Skin of body (tissue), 3 donors: ENCODE data around the gene OR5K2. TPM values are rescaled to one million over a fixed set of nuclear protein-coding genes. Genes with fewer than 3 reads are reported as not detected.

ENCODE experiments used
- DNase-seq: peaks from one replicate; lab custom pipeline; 2025; lab: John Stamatoyannopoulos, UW
- small RNA-seq: library from RNA; depleted of rRNA; stranded (forward); fragments of <200 nt; gene quantifications from one replicate; pipeline ENCODE3, GENCODE V24; 2014; ENCODE audit warnings: low replicate concordance
- total RNA-seq: library from RNA; depleted of rRNA; stranded (reverse); fragments of >200 nt; gene quantifications from one replicate; pipeline ENCODE4 v1.2.3, GENCODE V29; 2014

OR5K2 gene
- total RNA-seq, 1 donor from 2014 or later = not detected

- DNase-seq = peak; percentile 96
Observed at GRCh38 chr3:98522544-98523281, 25.2 kb downstream of the OR5K2 start, which contains the start of gene CLDND1. TSS of gene CLDND1 (minus strand) at chr3:98522902. CDS start at chr3:98521424, 1,478 bp downstream.

- DNase-seq = no peak
Observed at GRCh38 chr3:98525494-98525893, 28.0 kb downstream of the OR5K2 start.

GRCh38 chr3:98528474-98529346, 31.2 kb downstream of the OR5K2 start:
- no peak for DNase-seq

DNA sequence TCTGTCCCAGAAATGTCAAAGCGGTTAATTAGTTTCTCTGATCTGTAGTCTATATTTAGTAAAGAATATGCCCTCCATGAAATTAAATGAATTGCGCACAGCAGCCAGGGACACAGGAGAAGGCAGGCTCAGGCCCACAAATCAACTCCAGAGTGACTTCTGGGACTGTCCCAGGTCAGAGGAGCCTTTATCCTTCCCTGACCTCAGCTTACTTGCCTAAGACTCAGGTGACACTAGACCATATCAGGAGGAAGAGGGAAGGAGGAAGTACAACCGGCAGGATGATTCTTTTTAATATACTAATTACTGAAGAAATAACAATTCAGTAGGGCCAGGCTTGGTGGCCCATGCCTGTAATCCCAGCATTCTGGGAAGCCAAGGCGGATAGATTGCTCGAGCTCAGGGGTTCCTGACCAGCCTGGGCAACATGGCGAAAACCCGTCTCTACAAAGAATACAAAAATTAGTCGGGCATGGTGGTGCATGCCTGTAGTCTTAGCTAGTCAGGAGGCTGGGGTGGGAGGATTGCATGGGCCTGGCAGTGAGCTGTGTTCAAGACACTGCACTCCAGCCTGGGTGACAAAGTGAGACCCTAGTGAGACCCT, 32.5 kb downstream of the OR5K2 start:
- no peak for DNase-seq

- DNase-seq = no peak
Observed at GRCh38 chr3:98530676-98531075, 33.2 kb downstream of the OR5K2 start.

DNA sequence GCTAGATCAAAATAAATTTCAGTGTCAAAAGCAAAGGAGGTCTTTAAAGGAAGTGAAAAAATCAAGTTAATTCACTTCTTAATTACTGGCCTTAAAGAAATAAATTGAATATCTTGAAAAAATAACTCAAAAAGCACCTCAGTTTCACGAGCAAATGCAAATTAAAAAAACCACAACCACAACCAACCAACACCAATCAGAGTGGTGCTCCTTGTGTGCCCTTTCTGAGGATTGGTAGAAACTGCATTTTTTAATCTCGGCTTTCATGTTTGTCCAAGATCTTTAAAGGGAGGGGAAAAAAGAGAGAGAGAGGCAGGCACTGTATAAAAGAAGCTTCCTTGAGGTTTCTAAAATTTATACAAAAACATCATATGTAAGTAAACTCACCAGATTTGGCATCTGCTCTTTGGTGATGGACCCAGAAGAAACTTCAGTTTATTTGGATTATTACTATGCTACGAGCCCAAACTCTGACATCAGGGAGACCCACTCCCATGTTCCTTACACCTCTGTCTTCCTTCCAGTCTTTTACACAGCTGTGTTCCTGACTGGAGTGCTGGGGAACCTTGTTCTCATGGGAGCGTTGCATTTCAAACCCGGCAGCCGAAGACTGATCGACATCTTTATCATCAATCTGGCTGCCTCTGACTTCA, 34.3 kb downstream of the OR5K2 start, which contains the start of gene GPR15:
Gene GPR15, plus strand, starts transcription at position 357 of the 653 bp plus-strand sequence. Its CDS starts 56 bp downstream, at position 413.
- DNase-seq = no peak

- DNase-seq = no peak
Observed at GRCh38 chr3:98532275-98532637, 34.8 kb downstream of the OR5K2 start.

GRCh38 chr3:98532709-98533571, 35.5 kb downstream of the OR5K2 start:
- no peak for DNase-seq

- DNase-seq = no peak
Observed at GRCh38 chr3:98534168-98534567, 36.7 kb downstream of the OR5K2 start.

GRCh38 chr3:98534734-98535133, 37.3 kb downstream of the OR5K2 start:
- DNase-seq = no peak

DNA sequence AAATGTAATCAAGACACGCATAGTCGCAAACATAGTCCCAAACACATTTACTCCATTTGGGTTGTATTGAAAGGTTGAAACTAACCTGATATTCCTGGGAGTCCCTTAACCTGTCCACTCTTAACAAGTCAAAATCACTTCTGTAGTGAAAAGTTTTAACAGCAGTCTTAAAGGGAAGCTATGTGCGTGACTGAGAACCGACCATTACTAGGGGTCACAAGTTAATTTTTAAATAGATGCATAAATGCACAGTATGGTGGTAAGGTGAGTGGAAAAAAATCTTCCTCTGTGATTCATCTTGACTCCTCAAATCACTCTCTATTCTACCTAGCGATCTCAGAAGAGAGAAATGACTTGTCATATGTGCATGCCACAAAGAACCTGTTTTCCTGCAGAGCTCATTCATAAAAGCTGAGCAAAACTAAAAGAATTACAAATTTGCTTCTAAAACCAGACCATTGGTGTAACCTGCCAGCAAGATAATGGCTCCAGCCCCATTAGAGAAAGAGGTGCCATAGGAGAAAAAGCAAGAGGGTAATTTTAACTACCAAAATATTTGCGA, 39.1 kb downstream of the OR5K2 start:
- no peak for DNase-seq

GRCh38 chr3:98540346-98540745, 42.9 kb downstream of the OR5K2 start:
- no peak for DNase-seq

DNA sequence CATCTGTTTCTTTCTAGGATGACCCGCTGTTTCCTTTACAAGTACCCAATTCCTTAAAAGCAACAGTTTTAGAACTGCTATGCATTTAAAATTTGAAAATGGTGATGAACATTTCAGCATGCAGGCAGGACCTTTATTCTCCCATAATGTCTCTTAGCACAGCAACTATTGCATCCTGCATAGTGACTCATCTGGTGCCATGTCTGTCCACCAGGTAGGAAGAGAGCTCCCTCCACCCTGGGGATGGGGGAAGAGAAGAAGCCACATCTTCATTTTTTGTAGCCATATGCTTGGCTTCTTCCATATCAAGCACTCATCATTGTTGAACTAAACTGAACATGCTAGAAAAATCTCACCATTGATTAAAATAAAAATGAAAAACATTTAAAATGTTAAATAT, 44.2 kb downstream of the OR5K2 start:
- DNase-seq = no peak

DNA sequence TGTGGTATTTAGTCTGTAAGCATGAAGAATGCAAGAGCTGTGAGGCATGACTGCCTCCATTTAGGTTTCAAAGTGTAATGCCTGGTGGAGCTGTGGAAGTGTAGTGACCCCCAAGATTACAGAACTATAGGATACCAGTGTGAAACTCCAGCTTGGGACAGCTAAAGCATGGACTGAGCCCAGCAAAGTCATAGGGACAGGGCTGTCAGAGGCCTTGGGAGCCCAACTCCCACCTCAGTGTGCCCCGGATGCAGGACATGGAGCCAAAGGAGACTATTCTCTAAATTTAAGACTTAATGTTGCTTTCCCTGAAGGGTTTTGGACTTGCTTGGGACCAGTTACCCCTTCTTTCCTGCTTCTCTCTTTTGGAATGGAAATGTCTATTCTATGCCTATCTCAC, 45.1 kb downstream of the OR5K2 start:
- no peak for DNase-seq

DNA sequence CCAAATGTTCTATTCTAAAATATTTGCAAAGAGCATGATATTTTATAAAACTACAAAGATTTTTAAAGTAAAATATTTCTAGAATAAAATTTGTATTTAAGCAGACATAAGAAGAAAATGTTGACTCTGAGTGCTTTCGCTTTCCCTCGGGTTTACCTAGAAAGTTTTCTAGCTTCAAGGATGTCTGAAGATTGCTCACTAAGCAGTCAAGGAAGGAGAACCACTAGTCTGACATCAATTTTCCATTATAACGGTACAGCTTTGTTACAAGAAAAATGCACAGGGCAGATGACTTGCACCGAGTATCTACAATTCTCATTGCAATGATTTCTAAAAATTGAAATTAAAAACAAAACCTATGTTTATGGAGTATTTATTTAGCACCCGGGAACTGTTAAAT, 48.5 kb downstream of the OR5K2 start:
- no peak for DNase-seq

Small RNA genes within 50 kb of the gene (small RNA-seq; reads per million reads assigned to genes)
- not detected for gene RPL38P4

Other genes starting within 250 kb of the OR5K2 start
- not detected for gene OR5H6, start 233.4 kb upstream of the OR5K2 start, total RNA-seq
- not detected for gene OR5H2, start 215.2 kb upstream of the OR5K2 start, total RNA-seq
- not detected for gene OR5K4, start 143.8 kb upstream of the OR5K2 start, total RNA-seq
- gene OR5K3, start 107.0 kb upstream of the OR5K2 start, total RNA-seq = not detected
- gene OR5K1, start 34.5 kb upstream of the OR5K2 start, total RNA-seq = not detected
- gene CLDND1, start 25.2 kb downstream of the OR5K2 start, total RNA-seq = 93.3 TPM
- gene GPR15, start 34.3 kb downstream of the OR5K2 start, total RNA-seq = not detected
- 16.1 TPM for gene CPOX, start 95.9 kb downstream of the OR5K2 start, total RNA-seq